ENCODE results near the gene ITGB4. TPM values are rescaled to one million over a fixed set of nuclear protein-coding genes. Genes with fewer than 3 reads are reported as not detected.

Gene ITGB4
- total and polyA plus RNA-seq, 2 of the 13 experiments (the other 11 are each of a cell fraction or from before 2014, with no cell fraction given) = 6.9 to 14.5 TPM

DNA sequence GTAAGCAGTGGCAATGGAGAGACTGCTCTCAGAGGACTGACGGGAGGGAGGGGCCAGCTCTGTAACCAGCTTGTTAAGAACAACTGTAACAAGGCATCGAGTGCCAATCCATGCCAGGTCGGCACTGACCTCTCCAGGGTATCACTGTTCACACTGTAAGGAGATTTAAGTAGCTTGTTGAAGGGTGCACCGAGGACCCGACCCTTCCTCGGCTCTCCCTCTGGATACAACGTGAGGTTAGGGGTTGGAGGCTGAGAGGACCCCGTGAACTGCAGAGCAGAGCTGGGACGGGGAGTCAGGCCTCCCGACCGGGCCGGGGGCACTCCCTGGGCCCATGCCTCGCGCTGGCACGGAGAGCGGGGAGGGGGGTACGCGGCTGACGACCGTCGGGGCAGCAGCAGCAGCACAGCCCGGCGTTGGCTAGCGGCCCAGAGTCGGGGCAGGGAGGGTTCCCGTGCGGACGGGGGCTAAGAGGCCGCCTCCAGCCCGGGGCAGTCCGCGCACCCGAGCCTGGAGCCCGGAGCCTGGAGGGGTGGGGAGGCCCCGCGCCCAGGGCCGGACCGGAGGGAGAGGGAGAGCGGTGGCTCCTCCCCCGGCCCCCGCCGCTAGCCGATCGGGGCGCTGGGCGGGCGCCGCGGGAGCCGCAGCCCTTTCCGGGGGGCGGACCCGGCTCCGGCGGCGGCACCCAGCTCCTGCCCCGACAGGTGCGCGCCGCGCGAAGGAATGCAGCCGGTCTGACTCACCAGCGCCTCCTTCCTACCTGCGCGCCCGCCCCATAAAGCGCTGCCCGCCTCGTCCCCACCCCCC lies at the start of gene ITGB4 (continued):
- TF ChIP-seq, protein P1, sequence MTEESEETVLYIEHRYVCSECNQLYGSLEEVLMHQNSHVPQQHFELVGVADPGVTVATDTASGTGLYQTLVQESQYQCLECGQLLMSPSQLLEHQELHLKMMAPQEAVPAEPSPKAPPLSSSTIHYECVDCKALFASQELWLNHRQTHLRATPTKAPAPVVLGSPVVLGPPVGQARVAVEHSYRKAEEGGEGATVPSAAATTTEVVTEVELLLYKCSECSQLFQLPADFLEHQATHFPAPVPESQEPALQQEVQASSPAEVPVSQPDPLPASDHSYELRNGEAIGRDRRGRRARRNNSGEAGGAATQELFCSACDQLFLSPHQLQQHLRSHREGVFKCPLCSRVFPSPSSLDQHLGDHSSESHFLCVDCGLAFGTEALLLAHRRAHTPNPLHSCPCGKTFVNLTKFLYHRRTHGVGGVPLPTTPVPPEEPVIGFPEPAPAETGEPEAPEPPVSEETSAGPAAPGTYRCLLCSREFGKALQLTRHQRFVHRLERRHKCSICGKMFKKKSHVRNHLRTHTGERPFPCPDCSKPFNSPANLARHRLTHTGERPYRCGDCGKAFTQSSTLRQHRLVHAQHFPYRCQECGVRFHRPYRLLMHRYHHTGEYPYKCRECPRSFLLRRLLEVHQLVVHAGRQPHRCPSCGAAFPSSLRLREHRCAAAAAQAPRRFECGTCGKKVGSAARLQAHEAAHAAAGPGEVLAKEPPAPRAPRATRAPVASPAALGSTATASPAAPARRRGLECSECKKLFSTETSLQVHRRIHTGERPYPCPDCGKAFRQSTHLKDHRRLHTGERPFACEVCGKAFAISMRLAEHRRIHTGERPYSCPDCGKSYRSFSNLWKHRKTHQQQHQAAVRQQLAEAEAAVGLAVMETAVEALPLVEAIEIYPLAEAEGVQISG (CRISPR knock-in tag; IDR thresholded peaks at IDR 0.05) = peak; percentile 32; the same call in 1 of the 2 replicates
- TF ChIP-seq, protein P2, sequence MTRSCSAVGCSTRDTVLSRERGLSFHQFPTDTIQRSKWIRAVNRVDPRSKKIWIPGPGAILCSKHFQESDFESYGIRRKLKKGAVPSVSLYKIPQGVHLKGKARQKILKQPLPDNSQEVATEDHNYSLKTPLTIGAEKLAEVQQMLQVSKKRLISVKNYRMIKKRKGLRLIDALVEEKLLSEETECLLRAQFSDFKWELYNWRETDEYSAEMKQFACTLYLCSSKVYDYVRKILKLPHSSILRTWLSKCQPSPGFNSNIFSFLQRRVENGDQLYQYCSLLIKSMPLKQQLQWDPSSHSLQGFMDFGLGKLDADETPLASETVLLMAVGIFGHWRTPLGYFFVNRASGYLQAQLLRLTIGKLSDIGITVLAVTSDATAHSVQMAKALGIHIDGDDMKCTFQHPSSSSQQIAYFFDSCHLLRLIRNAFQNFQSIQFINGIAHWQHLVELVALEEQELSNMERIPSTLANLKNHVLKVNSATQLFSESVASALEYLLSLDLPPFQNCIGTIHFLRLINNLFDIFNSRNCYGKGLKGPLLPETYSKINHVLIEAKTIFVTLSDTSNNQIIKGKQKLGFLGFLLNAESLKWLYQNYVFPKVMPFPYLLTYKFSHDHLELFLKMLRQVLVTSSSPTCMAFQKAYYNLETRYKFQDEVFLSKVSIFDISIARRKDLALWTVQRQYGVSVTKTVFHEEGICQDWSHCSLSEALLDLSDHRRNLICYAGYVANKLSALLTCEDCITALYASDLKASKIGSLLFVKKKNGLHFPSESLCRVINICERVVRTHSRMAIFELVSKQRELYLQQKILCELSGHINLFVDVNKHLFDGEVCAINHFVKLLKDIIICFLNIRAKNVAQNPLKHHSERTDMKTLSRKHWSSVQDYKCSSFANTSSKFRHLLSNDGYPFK (CRISPR knock-in tag; IDR thresholded peaks at IDR 0.05; ENCODE audit: borderline replicate concordance) = no peak; the same call in 1 of the 2 replicates
- TF ChIP-seq ZNF839 (CRISPR knock-in tag; IDR thresholded peaks at IDR 0.05; ENCODE audit: borderline replicate concordance) (no peak), ZNF589 (CRISPR knock-in tag; conservative IDR thresholded peaks at IDR 0.05) (no peak), YY1 (IDR thresholded peaks at IDR 0.05; ENCODE audit: insufficient read depth, insufficient replicate concordance, low read depth, low read length) (peak; percentile 26), TOE1 (CRISPR knock-in tag; IDR thresholded peaks at IDR 0.05) (no peak)
- TF ChIP-seq, protein P3, sequence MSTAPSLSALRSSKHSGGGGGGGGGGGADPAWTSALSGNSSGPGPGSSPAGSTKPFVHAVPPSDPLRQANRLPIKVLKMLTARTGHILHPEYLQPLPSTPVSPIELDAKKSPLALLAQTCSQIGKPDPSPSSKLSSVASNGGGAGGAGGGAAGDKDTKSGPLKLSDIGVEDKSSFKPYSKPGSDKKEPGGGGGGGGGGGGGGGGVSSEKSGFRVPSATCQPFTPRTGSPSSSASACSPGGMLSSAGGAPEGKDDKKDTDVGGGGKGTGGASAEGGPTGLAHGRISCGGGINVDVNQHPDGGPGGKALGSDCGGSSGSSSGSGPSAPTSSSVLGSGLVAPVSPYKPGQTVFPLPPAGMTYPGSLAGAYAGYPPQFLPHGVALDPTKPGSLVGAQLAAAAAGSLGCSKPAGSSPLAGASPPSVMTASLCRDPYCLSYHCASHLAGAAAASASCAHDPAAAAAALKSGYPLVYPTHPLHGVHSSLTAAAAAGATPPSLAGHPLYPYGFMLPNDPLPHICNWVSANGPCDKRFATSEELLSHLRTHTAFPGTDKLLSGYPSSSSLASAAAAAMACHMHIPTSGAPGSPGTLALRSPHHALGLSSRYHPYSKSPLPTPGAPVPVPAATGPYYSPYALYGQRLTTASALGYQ (CRISPR knock-in tag; IDR thresholded peaks at IDR 0.05) = no peak; the same call in 1 of the 2 replicates
- TF ChIP-seq, protein P4, sequence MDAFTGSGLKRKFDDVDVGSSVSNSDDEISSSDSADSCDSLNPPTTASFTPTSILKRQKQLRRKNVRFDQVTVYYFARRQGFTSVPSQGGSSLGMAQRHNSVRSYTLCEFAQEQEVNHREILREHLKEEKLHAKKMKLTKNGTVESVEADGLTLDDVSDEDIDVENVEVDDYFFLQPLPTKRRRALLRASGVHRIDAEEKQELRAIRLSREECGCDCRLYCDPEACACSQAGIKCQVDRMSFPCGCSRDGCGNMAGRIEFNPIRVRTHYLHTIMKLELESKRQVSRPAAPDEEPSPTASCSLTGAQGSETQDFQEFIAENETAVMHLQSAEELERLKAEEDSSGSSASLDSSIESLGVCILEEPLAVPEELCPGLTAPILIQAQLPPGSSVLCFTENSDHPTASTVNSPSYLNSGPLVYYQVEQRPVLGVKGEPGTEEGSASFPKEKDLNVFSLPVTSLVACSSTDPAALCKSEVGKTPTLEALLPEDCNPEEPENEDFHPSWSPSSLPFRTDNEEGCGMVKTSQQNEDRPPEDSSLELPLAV (CRISPR knock-in tag; conservative IDR thresholded peaks at IDR 0.05; ENCODE audit: low read depth) = no peak
- TF ChIP-seq, protein P5, sequence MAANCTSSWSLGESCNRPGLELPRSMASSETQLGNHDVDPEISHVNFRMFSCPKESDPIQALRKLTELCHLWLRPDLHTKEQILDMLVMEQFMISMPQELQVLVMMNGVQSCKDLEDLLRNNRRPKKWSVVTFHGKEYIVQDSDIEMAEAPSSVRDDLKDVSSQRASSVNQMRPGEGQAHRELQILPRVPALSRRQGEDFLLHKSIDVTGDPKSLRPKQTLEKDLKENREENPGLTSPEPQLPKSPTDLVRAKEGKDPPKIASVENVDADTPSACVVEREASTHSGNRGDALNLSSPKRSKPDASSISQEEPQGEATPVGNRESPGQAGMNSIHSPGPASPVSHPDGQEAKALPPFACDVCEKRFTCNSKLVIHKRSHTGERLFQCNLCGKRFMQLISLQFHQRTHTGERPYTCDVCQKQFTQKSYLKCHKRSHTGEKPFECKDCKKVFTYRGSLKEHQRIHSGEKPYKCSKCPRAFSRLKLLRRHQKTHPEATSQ (CRISPR knock-in tag; IDR thresholded peaks at IDR 0.05; ENCODE audit: borderline replicate concordance) = no peak
- TF ChIP-seq, protein P6, sequence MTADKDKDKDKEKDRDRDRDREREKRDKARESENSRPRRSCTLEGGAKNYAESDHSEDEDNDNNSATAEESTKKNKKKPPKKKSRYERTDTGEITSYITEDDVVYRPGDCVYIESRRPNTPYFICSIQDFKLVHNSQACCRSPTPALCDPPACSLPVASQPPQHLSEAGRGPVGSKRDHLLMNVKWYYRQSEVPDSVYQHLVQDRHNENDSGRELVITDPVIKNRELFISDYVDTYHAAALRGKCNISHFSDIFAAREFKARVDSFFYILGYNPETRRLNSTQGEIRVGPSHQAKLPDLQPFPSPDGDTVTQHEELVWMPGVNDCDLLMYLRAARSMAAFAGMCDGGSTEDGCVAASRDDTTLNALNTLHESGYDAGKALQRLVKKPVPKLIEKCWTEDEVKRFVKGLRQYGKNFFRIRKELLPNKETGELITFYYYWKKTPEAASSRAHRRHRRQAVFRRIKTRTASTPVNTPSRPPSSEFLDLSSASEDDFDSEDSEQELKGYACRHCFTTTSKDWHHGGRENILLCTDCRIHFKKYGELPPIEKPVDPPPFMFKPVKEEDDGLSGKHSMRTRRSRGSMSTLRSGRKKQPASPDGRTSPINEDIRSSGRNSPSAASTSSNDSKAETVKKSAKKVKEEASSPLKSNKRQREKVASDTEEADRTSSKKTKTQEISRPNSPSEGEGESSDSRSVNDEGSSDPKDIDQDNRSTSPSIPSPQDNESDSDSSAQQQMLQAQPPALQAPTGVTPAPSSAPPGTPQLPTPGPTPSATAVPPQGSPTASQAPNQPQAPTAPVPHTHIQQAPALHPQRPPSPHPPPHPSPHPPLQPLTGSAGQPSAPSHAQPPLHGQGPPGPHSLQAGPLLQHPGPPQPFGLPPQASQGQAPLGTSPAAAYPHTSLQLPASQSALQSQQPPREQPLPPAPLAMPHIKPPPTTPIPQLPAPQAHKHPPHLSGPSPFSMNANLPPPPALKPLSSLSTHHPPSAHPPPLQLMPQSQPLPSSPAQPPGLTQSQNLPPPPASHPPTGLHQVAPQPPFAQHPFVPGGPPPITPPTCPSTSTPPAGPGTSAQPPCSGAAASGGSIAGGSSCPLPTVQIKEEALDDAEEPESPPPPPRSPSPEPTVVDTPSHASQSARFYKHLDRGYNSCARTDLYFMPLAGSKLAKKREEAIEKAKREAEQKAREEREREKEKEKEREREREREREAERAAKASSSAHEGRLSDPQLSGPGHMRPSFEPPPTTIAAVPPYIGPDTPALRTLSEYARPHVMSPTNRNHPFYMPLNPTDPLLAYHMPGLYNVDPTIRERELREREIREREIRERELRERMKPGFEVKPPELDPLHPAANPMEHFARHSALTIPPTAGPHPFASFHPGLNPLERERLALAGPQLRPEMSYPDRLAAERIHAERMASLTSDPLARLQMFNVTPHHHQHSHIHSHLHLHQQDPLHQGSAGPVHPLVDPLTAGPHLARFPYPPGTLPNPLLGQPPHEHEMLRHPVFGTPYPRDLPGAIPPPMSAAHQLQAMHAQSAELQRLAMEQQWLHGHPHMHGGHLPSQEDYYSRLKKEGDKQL (CRISPR knock-in tag; IDR thresholded peaks at IDR 0.05; ENCODE audit: low read depth) = no peak
